GM10248 (cell line): ENCODE data around the gene SGPL1.

Experiments
- CTCF ChIA-PET: fragments of 300-600 bp; sonication (Branson Sonifier 250); formaldehyde crosslinking; extraction: SDS; loops from one replicate; lab custom pipeline; 2021; ENCODE audit warnings: antibody characterized with exemption; lab: Yijun Ruan, JAX
- POLR2A ChIA-PET: fragments of 350-650 bp; sonication (Branson Sonifier 250); formaldehyde crosslinking; extraction: SDS; loops from one replicate; lab custom pipeline; 2020; ENCODE audit warnings: antibody characterized with exemption; lab: Yijun Ruan, JAX
- DNase-seq: peaks from one replicate; pipeline ENCODE4 v3.0.0; 2012; ENCODE audit errors: extremely low spot score
- CTCF ChIP-seq: IDR thresholded peaks from 2 replicates; pipeline ENCODE4 v1.5.1; 2012; ENCODE audit warnings: mild to moderate bottlenecking, low read depth; ENCODE audit errors: extremely low read depth, missing control alignments, control extremely low read depth

The SGPL1 gene

DNA sequence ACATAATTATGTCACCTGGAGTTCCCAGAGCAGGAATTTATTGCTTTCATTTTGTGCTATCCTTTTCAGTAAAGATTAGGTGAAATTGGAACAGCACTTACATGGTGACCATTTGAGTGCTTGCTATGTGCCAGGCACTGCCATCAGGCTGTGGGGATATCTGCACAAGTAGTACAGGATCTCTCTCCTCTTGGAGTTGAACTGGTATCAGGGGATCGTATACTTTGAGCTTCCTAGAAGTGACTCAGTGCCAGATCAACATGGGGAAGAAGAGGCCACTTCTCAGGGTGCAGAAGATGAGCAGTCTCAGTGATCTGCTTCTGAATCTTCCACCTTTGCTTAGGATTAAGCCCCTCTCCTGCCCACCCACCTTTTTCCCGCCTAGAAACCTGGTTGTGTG lies 29.5 kb downstream of the SGPL1 start:
- no peak for TF ChIP-seq CTCF
- no peak for DNase-seq
- ChIA-PET POLR2A (no interaction called here), CTCF (interaction anchor here (0.9 to 2.0 kb wide), 4 partner anchors 9 to 58 kb away, joined by 3 to 5 read pairs (median 4); no protein-coding TSS in a partner anchor)

DNA sequence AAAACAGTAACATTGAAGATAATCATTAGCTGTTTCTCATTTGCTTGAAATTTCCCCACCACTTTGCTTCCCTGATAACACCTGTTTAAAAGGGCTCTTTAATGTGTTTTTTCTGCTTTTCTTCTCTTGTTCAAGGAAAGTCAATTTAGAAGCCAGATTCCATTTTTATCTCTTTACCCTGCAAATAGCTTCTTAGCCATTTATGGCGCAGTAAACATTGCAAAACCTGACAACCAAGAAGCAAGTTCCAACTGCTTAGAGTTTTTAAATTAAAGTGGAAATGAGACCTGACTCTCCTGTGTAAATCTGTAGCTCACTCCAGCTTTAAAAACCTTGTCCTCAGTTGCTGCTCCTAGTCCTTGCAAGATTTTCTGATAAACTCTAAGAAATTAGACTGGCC lies 30.1 kb downstream of the SGPL1 start:
- POLR2A ChIA-PET = no interaction called here
- DNase-seq = no peak
- CTCF ChIA-PET = interaction anchor here (0.9 to 2.0 kb wide), 5 partner anchors 9 to 57 kb away, joined by 3 to 5 read pairs (median 3); no protein-coding TSS in a partner anchor
- TF ChIP-seq CTCF = no peak

- DNase-seq = no peak
- ChIA-PET CTCF (interaction anchor here (1.0 to 2.0 kb wide), 3 partner anchors 11 to 56 kb away, joined by 3 to 5 read pairs (median 4); no protein-coding TSS in a partner anchor), POLR2A (no interaction called here)
- no peak for TF ChIP-seq CTCF
Observed at GRCh38 chr10:70846795-70847194, 31.0 kb downstream of the SGPL1 start.

DNA sequence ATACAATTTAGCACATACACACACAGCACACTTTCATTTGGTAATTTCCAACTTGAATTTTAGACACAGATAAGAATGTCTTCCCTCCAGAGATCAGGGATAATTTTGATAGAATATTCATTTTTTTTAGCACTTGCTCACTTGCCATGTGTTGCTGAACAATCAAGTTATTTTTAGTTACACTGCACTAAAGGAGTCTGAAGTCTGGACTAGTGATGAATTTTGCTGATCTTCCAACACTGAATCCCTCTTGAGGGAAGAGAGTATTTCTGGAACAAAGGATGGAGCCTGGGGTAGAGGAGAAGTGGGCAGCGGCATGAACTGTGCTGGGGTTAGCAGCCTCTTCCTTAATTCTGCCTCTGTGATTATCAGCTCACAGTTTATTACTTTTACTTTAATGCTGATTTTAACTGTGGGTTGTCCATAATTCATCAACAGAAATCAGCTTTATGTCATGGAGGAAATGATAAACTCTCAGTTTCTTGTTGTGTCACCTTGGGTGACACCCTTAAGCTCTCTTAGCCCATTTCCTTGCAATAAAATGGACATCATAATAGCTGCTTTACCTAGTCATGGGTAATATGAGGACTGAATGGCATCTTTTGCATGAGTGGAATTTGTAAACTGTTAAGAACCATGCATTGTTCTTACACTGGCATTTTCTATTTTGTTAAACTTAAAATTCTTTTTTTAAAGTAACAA lies 32.1 kb downstream of the SGPL1 start:
- ChIA-PET POLR2A (no interaction called here), CTCF (interaction anchor here (0.8 to 1.1 kb wide), 2 partner anchors 11 to 26 kb away, joined by 3 read pairs; no protein-coding TSS in a partner anchor)
- TF ChIP-seq CTCF = no peak
- DNase-seq = no peak

DNA sequence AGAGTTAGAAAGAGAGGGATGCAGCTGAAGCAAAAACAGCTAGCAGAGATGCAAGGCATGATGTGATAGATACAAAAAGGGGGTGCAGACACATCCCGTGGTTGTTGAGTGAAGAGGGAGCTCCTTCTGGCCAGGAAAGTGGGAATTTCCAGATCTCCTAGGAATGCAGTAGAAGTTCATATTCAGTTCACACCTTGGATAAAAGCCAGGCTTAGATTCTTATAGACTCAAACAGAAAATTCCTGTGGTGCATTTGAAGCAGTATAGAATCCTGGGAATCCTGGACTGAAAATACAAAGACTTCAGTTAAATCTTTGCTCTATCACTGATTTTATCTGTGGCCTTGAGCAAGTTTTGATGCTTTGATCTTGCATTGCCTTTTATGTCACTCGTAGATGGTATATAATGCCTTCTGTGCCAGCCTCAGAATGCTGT lies 33.9 kb downstream of the SGPL1 start:
- no peak for DNase-seq
- no peak for TF ChIP-seq CTCF
- ChIA-PET CTCF (interaction anchor here (1.0 kb wide), 3 partner anchors 14 to 53 kb away, joined by 3 read pairs; no protein-coding TSS in a partner anchor), POLR2A (no interaction called here)

- POLR2A ChIA-PET = no interaction called here
Observed at GRCh38 chr10:70850097-70850496, 34.3 kb downstream of the SGPL1 start.

More at GRCh38 chr10:70850097-70850496, 34.3 kb downstream of the SGPL1 start:
- DNase-seq = no peak
- no peak for TF ChIP-seq CTCF
- CTCF ChIA-PET = interaction anchor here (1.0 kb wide), 1 partner anchor 52 kb away, joined by 3 read pairs; no protein-coding TSS in a partner anchor
